Right lung (tissue), 5 donors: ENCODE data around the gene LRIF1. TPM values are rescaled to one million over a fixed set of nuclear protein-coding genes. Genes with fewer than 3 reads are reported as not detected.

Experiments
- DNase-seq, 2 donors: peaks; one replicate each; pipeline ENCODE4 v3.0.0-alpha.2; 2013
- polyA plus RNA-seq, 5 donors: library from polyadenylated mRNA; unstranded; fragments of 120-200 nt; gene quantifications; one replicate each; pipeline versions ENCODE4 v1.2.1 to v1.2.3, GENCODE V29; 2013; ENCODE audit warnings: inconsistent platforms in 1 of 5, low replicate concordance in 1 of 5; ENCODE audit not compliant: insufficient read length in 5 of 5, insufficient read depth in 1 of 5

LRIF1 gene
- polyA plus RNA-seq, 5 donors = 12.3 to 15.4 (median 13.4) TPM

DNA sequence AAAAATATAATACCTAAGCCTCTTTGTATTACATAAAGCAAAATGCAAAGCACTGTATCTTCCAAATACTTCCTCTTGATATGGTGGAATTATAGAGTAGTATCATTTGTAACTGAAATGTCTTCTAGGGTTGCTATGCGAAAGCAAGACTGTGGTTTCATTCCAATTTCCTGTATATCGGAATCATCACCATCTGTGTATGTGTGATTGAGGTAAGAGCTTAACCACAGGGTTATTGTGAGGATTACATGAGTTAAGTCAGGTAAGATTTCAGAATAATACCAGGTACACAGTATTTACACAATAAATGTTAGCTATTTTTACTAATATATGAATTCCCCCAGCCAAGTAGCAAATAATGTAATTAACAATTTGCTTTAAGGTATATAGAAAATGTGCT lies 66.0 kb downstream of the LRIF1 start:
- no peak for DNase-seq

Other genes starting within 250 kb of the LRIF1 start
- 10 to 100 TPM in 4 of 5 donors, 1 to 10 TPM in 1; 8.8 to 13.4 (median 11.0) TPM for gene CD53, start 90.8 kb downstream of the LRIF1 start, polyA plus RNA-seq
- gene DRAM2, start 176.2 kb upstream of the LRIF1 start, polyA plus RNA-seq = 10 to 100 TPM; 55.9 to 85.7 (median 82.1) TPM
- gene CEPT1, start 176.3 kb upstream of the LRIF1 start, polyA plus RNA-seq = 10 to 100 TPM; 42.8 to 69.6 (median 59.9) TPM
- 10 to 100 TPM; 17.0 to 29.0 (median 25.5) TPM for gene DENND2D, start 236.7 kb upstream of the LRIF1 start, polyA plus RNA-seq